ENCODE data around the gene CCDC137.
"Not testable (repeated sequence)": the region's sequence is repeated elsewhere in the genome, so short reads cannot be mapped to it uniquely, and the experiment has no call there.

CCDC137 gene, protein sequence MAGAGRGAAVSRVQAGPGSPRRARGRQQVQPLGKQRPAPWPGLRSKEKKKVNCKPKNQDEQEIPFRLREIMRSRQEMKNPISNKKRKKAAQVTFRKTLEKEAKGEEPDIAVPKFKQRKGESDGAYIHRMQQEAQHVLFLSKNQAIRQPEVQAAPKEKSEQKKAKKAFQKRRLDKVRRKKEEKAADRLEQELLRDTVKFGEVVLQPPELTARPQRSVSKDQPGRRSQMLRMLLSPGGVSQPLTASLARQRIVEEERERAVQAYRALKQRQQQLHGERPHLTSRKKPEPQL

DNA sequence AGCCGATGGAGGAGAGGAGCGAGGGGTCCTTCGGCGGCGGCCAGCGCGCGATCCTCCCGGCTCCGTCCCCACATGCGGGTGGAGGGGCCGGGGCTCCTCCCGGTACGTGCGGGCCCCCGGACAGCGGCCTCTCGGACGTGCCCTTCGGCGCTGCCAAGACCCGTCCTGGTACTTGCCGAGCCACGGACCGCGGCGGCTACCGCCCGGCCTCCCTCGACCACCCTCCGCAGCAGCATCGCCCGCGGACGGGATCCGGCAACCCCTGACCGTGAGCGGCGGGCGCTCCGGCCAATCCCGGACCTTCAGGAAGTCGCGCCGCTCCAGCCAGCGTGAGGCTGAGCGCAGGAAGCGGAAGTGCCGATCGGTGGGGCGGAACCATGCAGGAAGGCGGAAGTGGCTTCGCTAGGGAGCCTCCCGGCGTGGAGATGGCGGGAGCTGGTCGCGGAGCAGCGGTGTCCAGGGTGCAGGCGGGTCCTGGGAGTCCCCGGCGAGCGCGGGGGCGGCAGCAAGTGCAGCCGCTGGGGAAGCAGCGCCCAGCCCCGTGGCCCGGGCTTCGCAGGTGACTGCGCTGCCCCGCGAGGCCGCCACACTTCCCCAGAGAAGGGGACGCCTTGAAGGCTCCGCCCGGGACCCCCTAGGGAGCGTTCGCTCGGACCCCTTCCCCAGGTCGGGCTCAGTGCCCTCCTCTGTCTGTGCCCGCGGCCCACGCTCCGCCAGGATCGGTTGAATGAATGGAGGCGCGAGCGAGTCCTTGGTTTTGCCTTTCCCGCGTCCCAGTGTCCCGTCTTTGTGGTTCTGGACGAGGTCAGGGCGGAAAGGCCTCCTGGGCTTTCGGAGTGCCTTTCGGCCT lies at the start of gene CCDC137, which contains the start of gene OXLD1:
Gene CCDC137, plus strand, starts transcription at position 396 of the 850 bp plus-strand sequence. Its CDS starts 30 bp downstream, at position 426.
Gene OXLD1, minus strand, starts transcription at position 264 of the 850 bp plus-strand sequence. Its CDS starts 28 bp downstream, at position 236.
- peak; percentile 94 for DNase-seq (ENCODE audit: low spot score)

DNA sequence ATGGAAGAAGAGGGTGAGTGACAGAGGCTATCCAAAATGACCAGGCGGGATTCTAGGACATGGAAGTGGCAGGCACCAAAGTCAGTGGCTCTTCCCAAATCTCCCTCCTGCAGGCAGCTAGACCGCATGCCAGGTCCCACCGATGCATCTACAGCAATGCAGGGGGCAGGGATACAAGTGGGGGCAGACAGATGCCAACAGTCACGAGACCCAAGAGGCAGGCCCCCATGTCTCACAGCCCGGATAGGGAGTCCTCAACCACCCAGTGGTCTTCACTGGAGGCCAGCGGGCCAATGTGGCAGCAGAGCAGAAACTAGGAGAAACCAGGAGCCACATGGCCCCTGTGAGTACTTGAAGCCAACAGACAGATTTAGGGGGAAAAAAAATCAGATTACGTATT lies 49.7 kb upstream of the CCDC137 start:
- DNase-seq (ENCODE audit: low spot score) = no peak

DNA sequence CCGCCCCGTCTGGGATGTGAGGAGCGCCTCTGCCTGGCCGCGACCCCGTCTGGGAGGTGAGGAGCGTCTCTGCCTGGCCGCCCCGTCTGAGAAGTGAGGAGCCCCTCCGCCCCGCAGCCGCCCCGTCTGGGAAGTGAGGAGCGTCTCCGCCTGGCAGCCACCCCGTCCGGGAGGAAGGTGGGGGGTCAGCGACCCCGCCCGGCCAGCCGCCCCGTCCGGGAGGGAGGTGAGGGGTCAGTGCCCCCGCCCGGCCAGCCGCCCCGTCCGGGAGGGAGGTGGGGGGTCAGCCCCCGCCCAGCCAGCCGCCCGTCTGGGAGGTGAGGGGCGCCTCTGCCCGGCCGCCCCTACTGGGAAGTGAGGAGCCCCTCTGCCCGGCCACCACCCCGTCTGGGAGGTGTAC lies 48.2 kb upstream of the CCDC137 start:
- not testable (repeated sequence) for DNase-seq (ENCODE audit: low spot score)

DNA sequence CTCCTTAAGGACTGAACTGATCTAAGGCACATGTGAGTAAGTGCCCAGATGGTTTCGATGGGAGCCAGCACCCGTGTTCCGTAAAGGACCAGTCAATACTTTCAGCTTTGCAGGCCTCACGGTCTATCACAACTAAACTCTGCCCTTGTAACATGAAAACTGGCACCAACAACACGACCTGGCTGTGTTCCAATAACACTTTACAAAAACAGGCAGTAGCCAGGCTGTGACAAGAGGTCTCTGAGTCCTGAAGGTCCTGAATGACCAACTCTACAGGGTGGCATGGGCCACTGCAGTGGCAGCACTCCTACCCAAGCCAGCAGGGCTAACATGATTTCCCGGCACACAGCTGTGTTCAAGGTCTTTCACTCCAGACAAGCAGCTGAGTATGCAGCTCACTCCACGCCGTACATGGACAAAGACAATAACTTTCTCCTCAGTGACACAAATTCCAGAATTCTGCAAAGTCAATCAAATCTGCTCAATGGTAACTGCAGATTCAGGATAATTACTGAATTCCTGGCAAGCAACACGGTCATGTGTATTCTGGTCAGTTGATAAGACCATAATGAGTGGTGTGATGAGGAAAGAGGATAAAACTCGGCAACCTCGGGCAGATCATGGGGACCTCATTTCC lies 44.9 kb upstream of the CCDC137 start:
- no peak for DNase-seq (ENCODE audit: low spot score)

DNA sequence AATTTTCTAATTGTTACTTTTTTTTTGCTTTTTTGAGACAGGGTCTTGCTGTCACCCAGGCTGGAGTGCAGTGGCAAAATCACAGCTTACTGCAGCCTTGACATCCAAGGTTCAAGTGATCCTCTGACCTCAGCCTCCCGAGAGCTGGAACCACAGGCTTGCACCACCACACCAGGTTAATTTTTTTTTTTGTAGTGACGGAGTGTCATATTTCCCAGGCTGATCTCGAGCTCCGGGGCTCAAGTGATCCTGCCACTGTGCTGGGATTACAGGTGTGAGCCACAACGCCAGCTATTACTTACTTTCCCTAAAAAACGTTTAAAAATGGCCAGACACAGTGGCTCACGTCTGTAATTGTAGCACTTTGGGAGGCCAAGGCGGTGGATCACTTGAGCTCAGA lies 36.3 kb upstream of the CCDC137 start:
- DNase-seq (ENCODE audit: low spot score) = no peak

DNA sequence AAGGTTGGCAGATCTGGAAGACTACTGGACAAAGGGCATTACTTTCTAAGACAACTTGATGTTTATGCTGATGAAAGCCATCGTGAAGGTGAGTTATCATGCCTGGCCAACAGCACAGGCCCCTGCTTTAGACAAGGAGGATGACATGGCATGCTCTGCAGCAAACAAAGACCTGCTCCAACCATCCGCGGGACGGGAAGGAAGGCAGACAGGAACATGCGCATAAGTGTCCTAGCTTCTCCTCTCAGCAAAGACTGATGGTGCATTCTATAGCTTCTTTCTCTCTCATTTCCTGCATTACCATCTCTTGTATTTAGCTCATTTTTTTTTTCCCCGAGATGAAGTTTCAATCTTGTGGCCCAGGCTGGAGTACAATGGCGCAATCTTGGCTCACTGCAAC lies 35.1 kb upstream of the CCDC137 start:
- DNase-seq (ENCODE audit: low spot score) = no peak

DNA sequence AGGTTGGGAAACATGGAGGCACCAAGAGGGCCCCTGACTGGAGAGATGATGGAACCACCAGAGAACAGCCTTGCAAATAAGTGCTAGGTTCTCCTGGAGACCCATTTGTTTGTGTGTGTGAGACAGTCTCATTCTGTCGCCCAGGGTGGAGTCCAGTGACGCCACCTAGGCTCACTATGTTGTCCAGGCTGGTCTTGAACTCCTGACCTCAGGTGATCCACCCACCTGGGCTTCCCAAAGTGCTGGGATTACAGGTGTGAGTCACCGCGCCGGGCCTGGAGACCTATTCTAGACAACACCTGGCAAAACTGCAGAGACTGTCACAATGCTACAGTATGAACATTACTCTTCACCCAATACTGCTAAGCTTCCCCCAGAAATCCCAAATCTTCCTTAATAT lies 31.1 kb upstream of the CCDC137 start:
- DNase-seq (ENCODE audit: low spot score) = no peak

DNA sequence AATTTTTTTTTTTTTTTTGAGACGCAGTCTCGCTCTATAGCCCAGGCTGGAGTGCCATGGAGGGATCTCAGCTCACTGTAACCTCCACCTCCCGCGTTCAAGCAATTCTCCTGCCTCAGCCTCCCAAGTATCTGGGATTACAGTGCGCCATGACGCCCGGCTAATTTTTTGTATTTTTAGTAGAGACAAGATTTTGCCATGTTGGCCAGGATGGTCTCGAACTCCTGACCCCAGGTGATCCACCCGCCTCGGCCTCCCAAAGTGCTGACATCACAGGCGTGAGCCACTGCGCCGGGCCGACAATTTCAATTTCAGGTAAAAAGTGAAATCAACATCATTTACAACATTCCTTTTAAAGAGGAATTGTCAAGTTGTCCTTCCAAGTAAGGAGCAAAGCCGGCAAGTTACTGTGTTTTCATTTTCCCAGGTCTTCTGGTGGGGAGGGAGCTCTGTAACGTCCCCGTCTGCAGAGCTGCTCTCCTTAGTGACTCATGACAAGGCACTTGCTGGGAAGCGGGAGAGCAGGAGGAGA lies 30.5 kb upstream of the CCDC137 start:
- DNase-seq (ENCODE audit: low spot score) = no peak

DNA sequence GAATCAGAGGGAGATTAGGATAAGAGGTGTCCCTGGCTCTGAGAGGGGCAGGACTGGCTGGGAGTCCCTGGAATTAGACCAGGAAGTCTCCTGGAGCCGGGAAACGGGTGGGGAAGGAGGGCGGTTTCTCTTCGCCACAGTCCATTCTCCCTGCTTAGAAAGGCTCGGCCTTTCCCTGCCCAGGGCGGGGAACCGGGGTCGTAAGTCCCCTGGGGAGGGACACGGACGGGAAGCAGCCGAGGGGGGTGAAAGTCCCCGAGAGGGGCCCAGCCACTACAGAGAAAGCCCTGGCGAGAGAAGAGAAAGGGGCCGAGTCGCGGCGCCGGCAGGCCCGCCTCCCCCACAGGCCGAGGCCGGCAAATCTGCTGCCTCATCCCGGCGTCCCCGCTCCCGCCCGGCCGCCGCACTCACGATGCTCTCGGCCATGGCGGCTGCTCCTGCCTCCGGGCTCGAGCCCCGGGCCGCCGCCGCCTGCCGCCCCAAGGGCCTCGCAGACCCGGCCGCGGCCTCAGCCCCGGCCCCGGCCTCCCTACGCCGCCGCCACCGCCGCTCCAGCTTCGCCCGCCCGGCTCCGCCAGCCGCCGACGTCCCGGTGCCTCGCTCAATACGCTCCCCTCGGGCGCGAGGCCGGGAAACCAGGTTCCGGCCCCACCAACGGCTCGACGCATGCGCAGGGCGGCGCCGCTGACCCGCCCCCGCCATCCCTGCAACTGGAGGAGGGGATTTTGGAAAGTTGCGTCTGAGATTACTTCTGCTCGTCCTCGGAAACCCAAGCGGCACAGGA lies 29.8 kb upstream of the CCDC137 start, which contains the start of the genes NPLOC4 and TSPAN10:
Gene NPLOC4, minus strand, starts transcription at position 608 of the 784 bp plus-strand sequence. Its CDS starts 182 bp downstream, at position 426.
Gene TSPAN10, plus strand, starts transcription at position 692 of the 784 bp plus-strand sequence. CDS start 5,217 bp downstream, outside the sequence.
- DNase-seq (ENCODE audit: low spot score) = peak; percentile 80

DNA sequence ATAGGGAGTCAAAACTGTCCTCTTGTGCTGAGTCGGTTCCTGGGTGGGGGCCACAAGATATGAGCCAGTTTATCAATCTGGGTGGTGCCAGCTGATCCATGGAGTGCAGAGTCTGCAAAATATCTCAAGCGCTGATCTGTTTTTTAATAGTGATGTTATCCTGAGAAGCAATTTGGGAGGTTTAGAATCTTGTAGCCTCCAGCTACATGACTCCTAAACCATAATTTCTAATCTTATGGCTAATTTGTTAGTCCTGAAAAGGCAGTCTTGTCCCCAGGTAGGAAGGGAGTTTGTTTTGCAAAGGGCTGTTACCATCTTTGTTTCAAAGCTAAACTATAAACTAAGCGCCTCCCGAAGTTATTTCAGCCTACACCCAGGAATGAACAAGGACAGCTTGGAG lies 27.9 kb upstream of the CCDC137 start:
- no peak for DNase-seq (ENCODE audit: low spot score)

DNA sequence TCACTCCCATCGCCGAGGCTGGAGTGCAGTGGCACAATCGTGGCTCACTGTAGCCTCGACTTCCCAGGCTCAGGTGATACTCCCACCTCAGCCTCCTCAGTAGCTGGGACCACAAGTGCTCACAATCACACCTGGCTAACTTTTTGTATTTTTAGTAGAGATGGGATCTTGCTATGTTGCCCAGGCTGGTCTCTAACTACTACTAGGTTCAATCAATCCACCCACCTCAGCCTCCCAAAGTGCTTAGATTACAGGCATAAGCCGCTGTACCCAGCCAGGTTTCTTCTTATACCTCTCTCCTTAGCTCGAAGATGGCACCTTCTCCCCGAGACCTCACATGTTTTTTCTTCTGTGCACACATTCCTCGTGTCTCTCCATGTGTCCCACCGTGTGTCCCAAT lies 26.5 kb upstream of the CCDC137 start:
- DNase-seq (ENCODE audit: low spot score) = no peak

DNA sequence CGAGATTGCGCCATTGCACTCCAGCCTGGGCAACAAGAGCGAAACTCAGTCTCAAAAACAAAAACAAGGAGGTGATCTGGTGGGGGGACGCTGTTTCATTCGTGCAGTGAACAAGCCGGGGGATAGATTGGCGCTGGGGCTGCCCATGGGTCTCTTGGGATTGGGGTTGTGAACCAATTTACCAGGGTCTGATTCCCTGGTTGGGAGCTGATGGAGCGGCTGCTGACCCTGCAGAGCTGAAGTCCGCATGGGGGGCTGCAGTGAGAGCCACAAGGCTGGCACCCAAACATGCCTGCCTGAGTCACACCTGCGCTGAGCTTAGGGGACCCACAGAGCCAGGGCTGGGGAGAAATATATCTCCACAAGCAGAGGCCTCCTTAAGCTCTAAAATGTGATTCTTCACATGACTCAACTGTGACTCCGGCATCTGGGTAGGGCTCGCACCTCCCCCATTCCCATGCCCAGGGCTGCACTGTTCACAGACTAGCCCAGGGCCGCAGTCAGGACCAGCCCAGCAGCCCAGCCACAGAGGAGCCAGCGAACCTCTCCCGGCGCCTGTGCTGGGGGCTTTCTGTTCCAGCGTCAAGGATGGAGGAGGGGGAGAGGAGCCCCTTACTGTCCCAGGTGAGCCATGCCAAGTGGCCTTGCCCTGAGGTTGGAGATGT lies 24.6 kb upstream of the CCDC137 start:
- DNase-seq (ENCODE audit: low spot score) = no peak

DNA sequence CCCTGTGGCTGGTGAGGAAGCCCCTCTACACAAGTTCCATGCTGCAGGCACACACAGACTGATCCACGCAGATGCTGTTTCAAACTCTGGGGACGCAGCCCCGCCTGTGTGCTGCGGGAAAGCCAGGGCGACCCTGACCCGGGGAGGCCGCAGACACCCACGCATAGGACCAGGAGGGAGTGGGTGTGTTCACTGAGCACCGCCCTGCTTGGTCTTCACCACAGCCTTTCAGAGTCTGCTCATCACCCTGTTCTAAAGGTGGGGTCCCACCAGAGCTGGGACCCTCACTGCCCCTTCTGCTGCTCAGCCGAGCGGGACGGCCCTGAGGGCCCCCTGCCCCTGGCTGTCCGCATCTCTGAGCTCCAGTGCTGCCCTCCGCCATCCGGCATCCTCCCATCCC lies 22.0 kb upstream of the CCDC137 start:
- no peak for DNase-seq (ENCODE audit: low spot score)

DNA sequence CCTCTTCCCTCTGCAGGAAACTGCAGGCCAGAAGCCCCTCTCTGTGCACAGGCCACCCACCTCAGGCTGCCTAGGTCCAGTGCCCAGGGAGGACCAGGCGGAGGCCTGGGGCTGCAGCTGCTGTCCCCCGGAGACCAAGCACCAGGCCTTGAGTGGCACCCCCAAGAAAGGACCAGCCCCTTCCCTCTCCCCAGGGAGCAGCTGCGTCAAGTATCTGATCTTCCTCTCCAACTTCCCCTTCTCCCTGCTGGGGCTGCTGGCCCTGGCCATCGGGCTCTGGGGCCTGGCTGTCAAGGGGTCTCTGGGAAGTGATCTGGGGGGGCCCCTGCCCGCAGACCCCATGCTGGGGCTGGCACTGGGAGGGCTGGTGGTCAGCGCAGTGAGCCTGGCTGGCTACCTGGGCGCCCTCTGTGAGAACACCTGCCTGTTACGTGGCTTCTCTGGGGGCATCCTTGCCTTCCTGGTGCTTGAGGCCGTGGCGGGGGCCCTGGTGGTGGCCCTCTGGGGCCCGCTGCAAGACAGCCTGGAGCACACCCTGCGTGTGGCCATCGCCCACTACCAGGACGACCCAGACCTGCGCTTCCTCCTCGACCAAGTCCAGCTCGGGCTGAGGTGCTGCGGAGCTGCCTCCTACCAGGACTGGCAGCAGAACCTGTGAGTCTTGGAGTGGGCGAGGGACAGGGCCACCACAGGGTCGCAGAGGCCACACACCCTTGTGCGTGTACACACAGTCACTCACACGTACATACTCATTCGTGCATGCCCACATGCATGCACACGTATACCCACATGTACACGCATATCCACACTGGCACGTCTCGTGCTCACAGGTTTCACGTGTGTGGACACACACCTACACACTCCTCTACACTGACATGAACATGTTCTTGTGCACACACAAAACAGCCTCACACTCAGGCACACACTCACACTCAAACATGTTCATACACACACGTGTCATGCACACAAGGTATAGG lies 21.3 kb upstream of the CCDC137 start:
- DNase-seq (ENCODE audit: low spot score) = no peak

DNA sequence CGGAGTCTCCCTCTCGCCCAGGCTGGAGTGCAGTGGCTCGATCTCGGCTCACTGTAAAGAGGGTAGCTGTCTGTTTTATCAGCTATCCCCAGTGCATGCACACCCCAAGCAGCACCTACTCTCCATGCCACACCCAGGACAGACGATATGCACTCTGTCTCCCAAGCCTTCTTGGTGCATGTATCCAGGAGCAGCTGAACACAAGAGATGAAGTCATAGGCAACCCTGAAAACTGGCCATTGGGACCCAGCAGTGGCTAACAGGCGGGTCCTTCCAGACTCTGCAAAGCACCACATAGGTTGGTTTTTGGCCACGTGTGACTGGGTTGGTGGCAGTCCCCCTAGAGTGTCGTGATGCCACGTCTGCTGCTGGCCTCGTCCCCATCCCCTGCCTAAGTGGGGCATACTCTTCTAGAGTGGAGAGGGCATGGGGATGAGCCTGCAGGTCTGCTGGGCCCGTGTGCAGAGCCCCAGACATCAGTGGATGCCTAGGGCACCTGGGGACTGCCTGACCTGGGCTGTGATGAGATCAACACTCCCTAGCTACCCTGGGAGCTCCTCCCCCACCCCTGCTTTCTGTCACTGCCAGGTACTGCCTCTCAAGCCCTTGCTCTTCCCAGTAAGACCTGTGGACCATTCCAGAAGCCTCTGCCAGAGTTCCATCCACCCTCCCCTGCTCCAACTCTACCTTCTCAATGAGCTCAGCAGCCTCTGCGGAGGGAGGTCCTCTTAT lies 19.5 kb upstream of the CCDC137 start:
- DNase-seq (ENCODE audit: low spot score) = no peak

DNA sequence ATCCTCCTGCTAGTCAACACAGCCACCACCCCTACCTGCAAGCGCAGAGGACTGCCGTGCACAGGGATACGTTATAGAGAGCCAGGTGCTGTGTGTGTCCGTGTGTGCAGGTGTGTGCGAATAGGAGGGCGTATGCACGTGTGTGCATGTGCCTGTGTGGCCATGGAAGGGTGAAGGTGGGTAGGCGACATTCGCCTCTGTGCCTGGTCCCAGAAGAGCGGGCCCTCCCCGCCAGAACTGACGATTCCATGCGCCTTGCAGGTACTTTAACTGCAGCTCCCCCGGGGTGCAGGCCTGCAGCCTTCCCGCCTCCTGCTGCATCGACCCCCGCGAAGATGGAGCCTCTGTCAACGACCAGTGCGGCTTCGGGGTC lies 18.9 kb upstream of the CCDC137 start:
- DNase-seq (ENCODE audit: low spot score) = no peak

DNA sequence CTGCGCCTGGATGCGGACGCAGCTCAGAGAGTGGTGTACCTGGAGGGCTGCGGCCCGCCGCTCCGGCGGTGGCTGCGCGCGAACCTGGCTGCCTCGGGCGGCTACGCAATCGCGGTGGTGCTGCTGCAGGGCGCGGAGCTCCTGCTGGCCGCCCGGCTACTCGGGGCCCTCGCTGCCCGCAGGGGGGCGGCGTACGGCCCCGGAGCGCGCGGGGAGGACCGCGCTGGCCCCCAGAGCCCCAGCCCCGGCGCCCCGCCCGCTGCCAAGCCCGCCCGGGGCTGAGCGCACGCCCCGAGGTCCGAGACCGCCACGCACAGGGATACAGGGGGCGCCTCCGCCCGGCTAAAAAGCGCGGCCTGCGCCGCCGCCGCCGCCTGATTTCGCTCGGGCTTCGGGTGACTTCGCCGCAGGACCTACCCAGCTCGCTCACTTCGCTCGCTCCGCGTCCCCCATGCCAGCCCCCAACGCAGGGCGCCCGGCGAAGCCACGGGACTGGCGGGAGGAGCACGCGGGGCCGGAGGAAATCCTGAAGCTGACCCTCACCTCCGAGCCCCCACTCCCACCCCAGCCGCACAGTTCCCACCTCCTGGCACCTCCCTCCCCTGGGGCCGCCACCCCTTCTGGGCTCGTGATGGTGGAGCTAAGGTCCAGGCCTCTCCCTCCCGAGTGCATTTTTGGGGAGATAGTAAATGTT lies 18.4 kb upstream of the CCDC137 start:
- DNase-seq (ENCODE audit: low spot score) = no peak

DNA sequence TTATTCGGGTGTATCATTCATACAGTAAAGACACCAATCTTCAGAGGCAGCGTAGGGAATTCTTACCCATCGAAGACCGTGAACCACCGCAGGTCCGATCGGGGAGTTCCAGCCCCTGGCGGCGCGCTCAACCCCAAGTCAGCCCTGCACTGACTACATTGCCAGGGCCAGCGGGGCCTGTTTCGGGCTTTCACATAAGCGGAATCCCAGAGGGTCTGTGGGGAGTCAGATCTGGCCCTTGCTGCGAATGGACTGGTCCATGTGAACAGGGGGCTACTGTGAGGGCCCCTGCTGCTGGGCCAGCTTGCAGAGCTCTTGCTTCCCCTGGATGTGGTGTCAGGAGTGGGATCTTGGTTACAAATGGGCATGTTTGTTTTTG lies 17.8 kb upstream of the CCDC137 start:
- no peak for DNase-seq (ENCODE audit: low spot score)

All from NAMALWA (cell line).